H1 (cell line): ENCODE data around the gene TOP3A.

Source experiments
- CBX8 ChIP-seq: fragments of 300-800, 300-1000 bp; sonication (generic); IDR thresholded peaks from 2 replicates; pipeline ENCODE4 v1.7.1; 2016; ENCODE audit warnings: low read depth, low read length, borderline replicate concordance
- CHD2 ChIP-seq: IDR thresholded peaks from 2 replicates; pipeline ENCODE4 v1.6.1; 2012; ENCODE audit warnings: low read length, improper control_type of control experiment
- EP300 ChIP-seq, 2 experiments: IDR thresholded peaks; 1 replicate in 1 of 2; 2 replicates in 1 of 2; pipeline ENCODE4 v1.6.1; 2011 to 2012; ENCODE audit warnings: low read depth in 2 of 2, low read length in 2 of 2, mild to moderate bottlenecking in 2 of 2, borderline replicate concordance in 1 of 2, inconsistent platforms in 1 of 2, moderate library complexity in 1 of 2
- KDM5A ChIP-seq: fragments of 200-600 bp; IDR thresholded peaks from 2 replicates; pipeline ENCODE4 v1.7.1; 2012; ENCODE audit warnings: mild to moderate bottlenecking, low read length, inconsistent platforms, mixed read lengths
- PHF8 ChIP-seq: fragments of 200-600 bp; sonication (generic); conservative IDR thresholded peaks from 2 replicates; pipeline ENCODE4 v1.7.1; 2012; ENCODE audit warnings: low read depth, mild to moderate bottlenecking, inconsistent platforms, low read length, moderate library complexity
- RAD21 ChIP-seq, 2 experiments: IDR thresholded peaks in 1 of 2; conservative IDR thresholded peaks in 1 of 2; 2 replicates each; pipeline ENCODE4 v1.6.1; 2011; ENCODE audit warnings: low read depth in 2 of 2, low read length in 2 of 2, improper control_type of control experiment in 1 of 2, inconsistent platforms in 1 of 2, mild to moderate bottlenecking in 1 of 2, moderate library complexity in 1 of 2
- SP1 ChIP-seq: IDR thresholded peaks from 2 replicates; pipeline ENCODE4 v1.6.1; 2011; ENCODE audit warnings: low read depth, low read length
- YY1 ChIP-seq: IDR thresholded peaks from 2 replicates; pipeline ENCODE4 v1.6.1; 2011; ENCODE audit warnings: low read depth, mild to moderate bottlenecking, low read length
- TF ChIP-seq, protein P1 (sequence below), 3 experiments: IDR thresholded peaks; 1 replicate in 2 of 3; 2 replicates in 1 of 3; pipeline versions ENCODE4 v1.5.1 to v1.6.1; 2011; ENCODE audit warnings: low read length in 3 of 3, mild to moderate bottlenecking in 3 of 3, inconsistent platforms in 2 of 3, low read depth in 1 of 3, moderate library complexity in 1 of 3; ENCODE audit not compliant: insufficient read depth in 1 of 3; ENCODE audit errors: control extremely low read depth in 1 of 3
- TF ChIP-seq, protein P2 (sequence below): IDR thresholded peaks from 2 replicates; pipeline ENCODE4 v1.6.1; 2012; ENCODE audit warnings: low read length, inconsistent platforms
- TF ChIP-seq, protein P3 (sequence below): IDR thresholded peaks from 2 replicates; pipeline ENCODE4 v1.6.1; 2012; ENCODE audit warnings: inconsistent platforms

DNA sequence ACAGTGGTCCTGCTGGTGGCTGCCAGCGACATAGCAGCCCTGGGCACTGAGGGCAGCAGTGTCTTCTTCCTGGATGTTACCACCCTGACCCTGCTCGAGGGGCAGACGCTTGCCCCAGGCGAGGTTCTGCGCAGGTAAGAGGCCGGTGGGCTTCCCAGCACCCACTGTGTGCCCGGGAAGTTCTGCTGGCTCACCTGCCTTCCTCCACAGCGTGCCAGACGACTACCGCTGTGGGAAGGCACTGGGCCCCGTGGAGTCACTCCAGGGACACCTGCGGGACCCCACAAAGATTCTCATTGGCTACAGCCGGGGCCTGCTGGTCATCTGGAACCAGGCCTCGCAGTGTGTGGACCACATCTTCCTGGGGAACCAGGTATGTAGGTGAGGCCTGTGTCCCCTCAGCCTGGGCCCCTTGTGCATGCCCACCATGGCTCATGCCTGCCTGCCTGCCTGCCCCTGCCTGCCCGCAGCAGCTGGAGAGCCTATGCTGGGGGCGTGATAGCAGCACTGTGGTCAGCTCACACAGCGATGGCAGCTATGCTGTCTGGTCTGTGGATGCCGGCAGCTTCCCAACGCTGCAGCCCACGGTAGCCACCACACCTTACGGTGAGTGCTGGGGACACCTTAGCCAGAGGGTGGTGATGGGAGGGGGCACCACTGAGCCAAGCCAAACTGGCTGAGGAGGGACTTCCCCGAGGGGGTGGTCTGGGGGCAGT lies 80.8 kb downstream of the TOP3A start:
- no peak for TF ChIP-seq KDM5A
- TF ChIP-seq, protein P1, sequence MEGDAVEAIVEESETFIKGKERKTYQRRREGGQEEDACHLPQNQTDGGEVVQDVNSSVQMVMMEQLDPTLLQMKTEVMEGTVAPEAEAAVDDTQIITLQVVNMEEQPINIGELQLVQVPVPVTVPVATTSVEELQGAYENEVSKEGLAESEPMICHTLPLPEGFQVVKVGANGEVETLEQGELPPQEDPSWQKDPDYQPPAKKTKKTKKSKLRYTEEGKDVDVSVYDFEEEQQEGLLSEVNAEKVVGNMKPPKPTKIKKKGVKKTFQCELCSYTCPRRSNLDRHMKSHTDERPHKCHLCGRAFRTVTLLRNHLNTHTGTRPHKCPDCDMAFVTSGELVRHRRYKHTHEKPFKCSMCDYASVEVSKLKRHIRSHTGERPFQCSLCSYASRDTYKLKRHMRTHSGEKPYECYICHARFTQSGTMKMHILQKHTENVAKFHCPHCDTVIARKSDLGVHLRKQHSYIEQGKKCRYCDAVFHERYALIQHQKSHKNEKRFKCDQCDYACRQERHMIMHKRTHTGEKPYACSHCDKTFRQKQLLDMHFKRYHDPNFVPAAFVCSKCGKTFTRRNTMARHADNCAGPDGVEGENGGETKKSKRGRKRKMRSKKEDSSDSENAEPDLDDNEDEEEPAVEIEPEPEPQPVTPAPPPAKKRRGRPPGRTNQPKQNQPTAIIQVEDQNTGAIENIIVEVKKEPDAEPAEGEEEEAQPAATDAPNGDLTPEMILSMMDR (IDR thresholded peaks at IDR 0.05; ENCODE audit: control extremely low read depth in 1 of 3, insufficient read depth in 1 of 3, low read depth in 1 of 3, low read length in 3 of 3) = no peak
- no peak for TF ChIP-seq SP1
- TF ChIP-seq, protein P2, sequence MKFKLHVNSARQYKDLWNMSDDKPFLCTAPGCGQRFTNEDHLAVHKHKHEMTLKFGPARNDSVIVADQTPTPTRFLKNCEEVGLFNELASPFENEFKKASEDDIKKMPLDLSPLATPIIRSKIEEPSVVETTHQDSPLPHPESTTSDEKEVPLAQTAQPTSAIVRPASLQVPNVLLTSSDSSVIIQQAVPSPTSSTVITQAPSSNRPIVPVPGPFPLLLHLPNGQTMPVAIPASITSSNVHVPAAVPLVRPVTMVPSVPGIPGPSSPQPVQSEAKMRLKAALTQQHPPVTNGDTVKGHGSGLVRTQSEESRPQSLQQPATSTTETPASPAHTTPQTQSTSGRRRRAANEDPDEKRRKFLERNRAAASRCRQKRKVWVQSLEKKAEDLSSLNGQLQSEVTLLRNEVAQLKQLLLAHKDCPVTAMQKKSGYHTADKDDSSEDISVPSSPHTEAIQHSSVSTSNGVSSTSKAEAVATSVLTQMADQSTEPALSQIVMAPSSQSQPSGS = no peak
- no peak for TF ChIP-seq YY1
- TF ChIP-seq CHD2 = no peak
- TF ChIP-seq RAD21 (IDR thresholded peaks at IDR 0.05 in 1 of 2, conservative IDR thresholded peaks at IDR 0.05 in 1 of 2; ENCODE audit: low read depth in 2 of 2, low read length in 2 of 2) = no peak
- no peak for TF ChIP-seq PHF8
- no peak for TF ChIP-seq CBX8
- TF ChIP-seq, protein P3, sequence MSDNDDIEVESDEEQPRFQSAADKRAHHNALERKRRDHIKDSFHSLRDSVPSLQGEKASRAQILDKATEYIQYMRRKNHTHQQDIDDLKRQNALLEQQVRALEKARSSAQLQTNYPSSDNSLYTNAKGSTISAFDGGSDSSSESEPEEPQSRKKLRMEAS = no peak
- no peak for TF ChIP-seq EP300 (IDR thresholded peaks at IDR 0.05; ENCODE audit: borderline replicate concordance in 1 of 2, low read depth in 2 of 2, low read length in 2 of 2)
